GM21528 (cell line): ENCODE results near the gene TMSB4X.
"Not testable (repeated sequence)": the region's sequence is repeated elsewhere in the genome, so short reads cannot be mapped to it uniquely, and the experiment has no call there.

Experiments
- ATAC-seq: cut with Tn5 transposase; IDR thresholded peaks from one replicate; pipeline ENCODE4 v1.9.1; 2021; ENCODE audit warnings: mild to moderate bottlenecking, moderate library complexity; ENCODE audit not compliant: unreplicated experiment, low FRiP score

Gene TMSB4X

GRCh38 chrX:12974305-12974795 is 560 bp upstream of the TMSB4X start:
- no peak for ATAC-seq

- no peak for ATAC-seq
Measured at GRCh38 chrX:12975670-12975965, 708 bp downstream of the TMSB4X start.

GRCh38 chrX:12975991-12976558 is 1.2 kb downstream of the TMSB4X start:
- ATAC-seq, result no peak

GRCh38 chrX:12976819-12977732 is 2.2 kb downstream of the TMSB4X start:
- not testable (repeated sequence) for ATAC-seq

- no peak for ATAC-seq
Measured at GRCh38 chrX:12977761-12978204, 2.9 kb downstream of the TMSB4X start.

GRCh38 chrX:12978205-12979025 is 3.5 kb downstream of the TMSB4X start:
- ATAC-seq, result no peak

GRCh38 chrX:12979026-12979607 is 4.2 kb downstream of the TMSB4X start:
- ATAC-seq, result no peak

- ATAC-seq, result no peak
Measured at GRCh38 chrX:12979616-12980015, 4.7 kb downstream of the TMSB4X start.

- not testable (repeated sequence) for ATAC-seq
Measured at GRCh38 chrX:12980039-12980438, 5.1 kb downstream of the TMSB4X start.

GRCh38 chrX:12981880-12982279 is 7.0 kb downstream of the TMSB4X start:
- no peak for ATAC-seq

- ATAC-seq, result peak; percentile 67
Measured at GRCh38 chrX:12984603-12985319, 9.9 kb downstream of the TMSB4X start.

- no peak for ATAC-seq
Measured at GRCh38 chrX:12985331-12985730, 10.4 kb downstream of the TMSB4X start.

- no peak for ATAC-seq
Measured at GRCh38 chrX:12986164-12986779, 11.4 kb downstream of the TMSB4X start.

- ATAC-seq, result no peak
Measured at GRCh38 chrX:12986886-12987285, 12.0 kb downstream of the TMSB4X start.

GRCh38 chrX:12987340-12987739 is 12.4 kb downstream of the TMSB4X start:
- ATAC-seq, result no peak

- no peak for ATAC-seq
Measured at GRCh38 chrX:12987900-12988594, 13.1 kb downstream of the TMSB4X start.

- no peak for ATAC-seq
Measured at GRCh38 chrX:12988797-12989196, 13.9 kb downstream of the TMSB4X start.

- ATAC-seq, result no peak
Measured at GRCh38 chrX:12989461-12989860, 14.6 kb downstream of the TMSB4X start.

- no peak for ATAC-seq
Measured at GRCh38 chrX:12991575-12991974, 16.7 kb downstream of the TMSB4X start.
